ENCODE data around the gene FAM171A1. TPM values are rescaled to one million over a fixed set of nuclear protein-coding genes. Genes with fewer than 3 reads are reported as not detected.

Gene FAM171A1
- total RNA-seq, 1 donor from 2014 or later = 28.8 TPM

GRCh38 chr10:15374156-15374555, 3.1 kb upstream of the FAM171A1 start:
- DNase-seq (ENCODE audit: low read depth, low spot score) = no peak

GRCh38 chr10:15373199-15373598, 2.1 kb upstream of the FAM171A1 start:
- no peak for DNase-seq (ENCODE audit: low read depth, low spot score)

- DNase-seq (ENCODE audit: low read depth, low spot score) = no peak
Measured at GRCh38 chr10:15370212-15370855, 755 bp downstream of the FAM171A1 start.

GRCh38 chr10:15369256-15370211, 1.6 kb downstream of the FAM171A1 start:
- DNase-seq (ENCODE audit: low read depth, low spot score) = no peak

- no peak for DNase-seq (ENCODE audit: low read depth, low spot score)
Measured at GRCh38 chr10:15368101-15368855, 2.8 kb downstream of the FAM171A1 start.

GRCh38 chr10:15367296-15368085, 3.6 kb downstream of the FAM171A1 start:
- no peak for DNase-seq (ENCODE audit: low read depth, low spot score)

GRCh38 chr10:15365692-15366091, 5.4 kb downstream of the FAM171A1 start:
- no peak for DNase-seq (ENCODE audit: low read depth, low spot score)

GRCh38 chr10:15364001-15364400, 7.1 kb downstream of the FAM171A1 start:
- no peak for DNase-seq (ENCODE audit: low read depth, low spot score)

GRCh38 chr10:15363031-15363430, 8.1 kb downstream of the FAM171A1 start:
- no peak for DNase-seq (ENCODE audit: low read depth, low spot score)

- no peak for DNase-seq (ENCODE audit: low read depth, low spot score)
Measured at GRCh38 chr10:15361131-15361530, 10.0 kb downstream of the FAM171A1 start.

GRCh38 chr10:15360566-15360965, 10.5 kb downstream of the FAM171A1 start:
- no peak for DNase-seq (ENCODE audit: low read depth, low spot score)

- no peak for DNase-seq (ENCODE audit: low read depth, low spot score)
Measured at GRCh38 chr10:15353471-15354017, 17.5 kb downstream of the FAM171A1 start.

- no peak for DNase-seq (ENCODE audit: low read depth, low spot score)
Measured at GRCh38 chr10:15352836-15353235, 18.3 kb downstream of the FAM171A1 start.

GRCh38 chr10:15352201-15352600, 18.9 kb downstream of the FAM171A1 start:
- DNase-seq (ENCODE audit: low read depth, low spot score) = no peak

GRCh38 chr10:15351099-15351820, 19.8 kb downstream of the FAM171A1 start:
- no peak for DNase-seq (ENCODE audit: low read depth, low spot score)

GRCh38 chr10:15349112-15349511, 22.0 kb downstream of the FAM171A1 start:
- DNase-seq (ENCODE audit: low read depth, low spot score) = no peak

GRCh38 chr10:15348579-15348978, 22.5 kb downstream of the FAM171A1 start:
- no peak for DNase-seq (ENCODE audit: low read depth, low spot score)

GRCh38 chr10:15347150-15347549, 23.9 kb downstream of the FAM171A1 start:
- DNase-seq (ENCODE audit: low read depth, low spot score) = no peak

GRCh38 chr10:15346440-15347141, 24.5 kb downstream of the FAM171A1 start:
- no peak for DNase-seq (ENCODE audit: low read depth, low spot score)

Data from pulmonary artery endothelial cell (primary cell).